K562 (cell line): ENCODE data around the gene AP2S1. TPM values are rescaled to one million over a fixed set of nuclear protein-coding genes. Genes with fewer than 3 reads are reported as not detected.

Experiments
- BCOR ChIP-seq: fragments of 450-650 bp; IDR thresholded peaks from 2 replicates; pipeline ENCODE4 v1.6.1; 2016
- CEBPZ ChIP-seq: fragments of 150-350 bp; IDR thresholded peaks from 2 replicates; pipeline ENCODE4 v1.6.1; 2014; ENCODE audit warnings: low read depth, mild to moderate bottlenecking, low read length, borderline replicate concordance
- ELF4 ChIP-seq: fragments of 450-650 bp; formaldehyde crosslinking; IDR thresholded peaks from 2 replicates; pipeline ENCODE4 v1.4.0; 2022; ENCODE audit warnings: missing genetic modification characterization
- ETV5 ChIP-seq: sonication (generic); formaldehyde crosslinking; IDR thresholded peaks from 2 replicates; pipeline ENCODE4 v1.4.0; 2020; ENCODE audit warnings: low read depth, mild to moderate bottlenecking, missing genetic modification reagents
- MAZ ChIP-seq, 2 experiments: fragments of 450-650 bp in 1 of 2; sonication (generic) in 1 of 2; formaldehyde crosslinking; IDR thresholded peaks in 1 of 2; conservative IDR thresholded peaks in 1 of 2; 2 replicates each; pipeline versions ENCODE4 v1.4.0 to v1.5.0; 2020; ENCODE audit warnings: mild to moderate bottlenecking in 1 of 2, missing genetic modification reagents in 1 of 2
- MLX ChIP-seq, 2 experiments: fragments of 450-650 bp in 1 of 2; sonication (generic) in 1 of 2; formaldehyde crosslinking; conservative IDR thresholded peaks; 2 replicates each; pipeline versions ENCODE4 v1.4.0 to v1.8.1; 2020 to 2022; ENCODE audit warnings: mild to moderate bottlenecking in 1 of 2, missing genetic modification reagents in 1 of 2
- NKRF ChIP-seq: fragments of 450-650 bp; IDR thresholded peaks from 2 replicates; pipeline ENCODE4 v1.6.1; 2016; ENCODE audit warnings: borderline replicate concordance
- PHF8 ChIP-seq: fragments of 200-600 bp; sonication (generic); IDR thresholded peaks from 2 replicates; pipeline ENCODE4 v1.6.1; 2012; ENCODE audit warnings: mixed run types, mild to moderate bottlenecking, inconsistent platforms, low read length, moderate library complexity, borderline replicate concordance
- POLR2B ChIP-seq: fragments of 450-650 bp; IDR thresholded peaks from 2 replicates; pipeline ENCODE4 v1.6.1; 2018; ENCODE audit warnings: low read depth; ENCODE audit not compliant: partially characterized antibody
- TCF7L2 ChIP-seq: fragments of 150-350 bp; IDR thresholded peaks from 2 replicates; pipeline ENCODE4 v1.6.1; 2016; ENCODE audit warnings: low read depth, mild to moderate bottlenecking, low read length, moderate library complexity
- ZBTB33 ChIP-seq: sonication (generic); formaldehyde crosslinking; IDR thresholded peaks from 2 replicates; pipeline ENCODE4 v1.8.1; 2023; ENCODE audit warnings: mild to moderate bottlenecking, missing genetic modification reagents
- polyA plus RNA-seq, 8 experiments: library from polyadenylated mRNA; depleted of rRNA in 4 of 8; stranded (reverse) in 5 of 8; unstranded in 3 of 8; fragments of >200 nt; fragmentation: Nextera tagmentation in 2 of 8; fragmentation: Illumina TruSeq in 1 of 8; extraction: Ambion mirVana in 2 of 8; extraction: Trizol in 1 of 8; gene quantifications; 2 replicates each; pipeline versions ENCODE4 v1.2.1 to v1.2.3, GENCODE V29; 2011 to 2014; ENCODE audit warnings: inconsistent platforms in 1 of 8, missing spikeins in 1 of 8
- total RNA-seq, 7 experiments: library from RNA; depleted of rRNA in 6 of 7; stranded (reverse); fragments of >200 nt in 6 of 7; fragmentation: Illumina TruSeq in 2 of 7; extraction: Trizol in 2 of 7; gene quantifications; 2 replicates each; pipeline versions ENCODE4 v1.2.1 to v1.2.3, GENCODE V29; 2011 to 2021; ENCODE audit warnings: low replicate concordance in 1 of 7
- TF ChIP-seq, protein P1 (sequence below): IDR thresholded peaks from 2 replicates; pipeline ENCODE4 v1.6.1; 2012; ENCODE audit warnings: low read depth, low read length, improper control_type of control experiment, borderline replicate concordance
- TF ChIP-seq, protein P2 (sequence below), 2 experiments: IDR thresholded peaks; 2 replicates each; pipeline ENCODE4 v1.6.1; 2011; ENCODE audit warnings: borderline replicate concordance in 1 of 2, control low read depth in 1 of 2, low read depth in 1 of 2, low read length in 1 of 2, mild to moderate bottlenecking in 1 of 2, mixed read lengths in 1 of 2, moderate library complexity in 1 of 2; ENCODE audit not compliant: insufficient read depth in 1 of 2, insufficient read length in 1 of 2, poor library complexity in 1 of 2, severe bottlenecking in 1 of 2; ENCODE audit errors: extremely low read depth in 1 of 2

Gene AP2S1
- total and polyA plus RNA-seq, 9 of the 15 experiments (the other 6 are each of a cell fraction or from before 2014, with no cell fraction given), result 32.4 to 294 (median 136) TPM

GRCh38 chr19:46788262-46788967 lies 62.2 kb downstream of the AP2S1 start, which contains the start of gene SLC1A5 (continued):
- TF ChIP-seq, protein P1, sequence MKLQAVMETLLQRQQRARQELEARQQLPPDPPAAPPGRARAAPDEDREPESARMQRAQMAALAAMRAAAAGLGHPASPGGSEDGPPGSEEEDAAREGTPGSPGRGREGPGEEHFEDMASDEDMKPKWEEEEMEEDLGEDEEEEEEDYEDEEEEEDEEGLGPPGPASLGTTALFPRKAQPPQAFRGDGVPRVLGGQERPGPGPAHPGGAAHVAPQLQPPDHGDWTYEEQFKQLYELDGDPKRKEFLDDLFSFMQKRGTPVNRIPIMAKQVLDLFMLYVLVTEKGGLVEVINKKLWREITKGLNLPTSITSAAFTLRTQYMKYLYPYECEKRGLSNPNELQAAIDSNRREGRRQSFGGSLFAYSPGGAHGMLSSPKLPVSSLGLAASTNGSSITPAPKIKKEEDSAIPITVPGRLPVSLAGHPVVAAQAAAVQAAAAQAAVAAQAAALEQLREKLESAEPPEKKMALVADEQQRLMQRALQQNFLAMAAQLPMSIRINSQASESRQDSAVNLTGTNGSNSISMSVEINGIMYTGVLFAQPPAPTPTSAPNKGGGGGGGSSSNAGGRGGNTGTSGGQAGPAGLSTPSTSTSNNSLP, result peak; percentile 47; the same call in 1 of the 2 replicates
- TF ChIP-seq BCOR (peak; percentile 58; the same call in 1 of the 2 replicates), TCF7L2 (0 out of 2 replicates have a peak, but pooled peaks have one; percentile 15), MLX (CRISPR knock-in tag; conservative IDR thresholded peaks at IDR 0.05) (0 out of 4 replicates have a peak, but pooled peaks of 1 of the 2 experiments have one; percentile 55), PHF8 (peak; percentile 91), MAZ (CRISPR knock-in tag; conservative IDR thresholded peaks at IDR 0.05 in 1 of 2, IDR thresholded peaks at IDR 0.05 in 1 of 2) (peak; percentile 63 to 72; a peak in 3 of 4 replicates), ZBTB33 (CRISPR knock-in tag) (peak; percentile 72; the same call in 1 of the 2 replicates), CEBPZ (no peak), NKRF (peak; percentile 95), ETV5 (peak; percentile 69; the same call in 1 of the 2 replicates), ELF4 (CRISPR knock-in tag) (peak; percentile 77; the same call in 1 of the 2 replicates), POLR2B (peak; percentile 99)
- TF ChIP-seq, protein P2, sequence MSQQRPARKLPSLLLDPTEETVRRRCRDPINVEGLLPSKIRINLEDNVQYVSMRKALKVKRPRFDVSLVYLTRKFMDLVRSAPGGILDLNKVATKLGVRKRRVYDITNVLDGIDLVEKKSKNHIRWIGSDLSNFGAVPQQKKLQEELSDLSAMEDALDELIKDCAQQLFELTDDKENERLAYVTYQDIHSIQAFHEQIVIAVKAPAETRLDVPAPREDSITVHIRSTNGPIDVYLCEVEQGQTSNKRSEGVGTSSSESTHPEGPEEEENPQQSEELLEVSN (IDR thresholded peaks at IDR 0.05; ENCODE audit: borderline replicate concordance in 1 of 2, extremely low read depth in 1 of 2, insufficient read depth in 1 of 2, insufficient read length in 1 of 2, low read depth in 1 of 2, low read length in 1 of 2, poor library complexity in 1 of 2, severe bottlenecking in 1 of 2), result peak; percentile 96 to 99
